Measurements from ENCODE around the gene EEF1E1.
A peak's percentile ranks its signal among the peaks of the same experiment; 100 is the strongest.

EEF1E1 gene

GRCh38 chr6:8063761-8064637 is 38.3 kb downstream of the EEF1E1 start, which contains the start of gene BLOC1S5:
Gene BLOC1S5 (minus strand): TSS chr6:8064389. CDS start chr6:8064376, 13 bp downstream.
- Histone ChIP-seq H3K4me3 (ENCODE audit: low read depth, low read length) (peak within 1 kb of the TSS; percentile 88), H3K4me2 (ENCODE audit: low read length) (peak within 1 kb of the TSS; percentile 93), H2BK120ac (ENCODE audit: insufficient read depth, low read length, poor library complexity) (peak within 1 kb of the TSS; percentile 50), H4K12ac (ENCODE audit: low read depth, low read length) (peak within 1 kb of the TSS; percentile 37), H3K27ac (ENCODE audit: low read depth, low read length) (peak within 1 kb of the TSS; percentile 51), H3K4me1 (ENCODE audit: control insufficient read depth in 1 of 2, insufficient read depth in 2 of 2, low read length in 2 of 2) (no peaks in the 10 kb centered on the region), H4K8ac (ENCODE audit: low read depth, low read length) (peak within 1 kb of the TSS; percentile 92), H2BK5ac (ENCODE audit: low read depth, low read length, poor library complexity) (peak within 1 kb of the TSS; percentile 61), H2AK5ac (ENCODE audit: low read length) (peak within 1 kb of the TSS; percentile 10), H3K27me3 (ENCODE audit: insufficient read depth, low read length) (no peaks in the 10 kb centered on the region), H3K4ac (ENCODE audit: low read depth, low read length) (peak within 1 kb of the TSS; percentile 50), H3K9ac (ENCODE audit: low read length) (peak within 1 kb of the TSS; percentile 74), H2BK12ac (ENCODE audit: low read length) (no peak within 1 kb of the TSS), H3K79me2 (ENCODE audit: control insufficient read depth, insufficient read depth, low read length, poor library complexity) (peaks cover 5% of the 10 kb centered on the region), H4K91ac (ENCODE audit: low read depth, low read length) (peak within 1 kb of the TSS; percentile 87), H3K36me3 (ENCODE audit: control insufficient read depth in 1 of 2, insufficient read depth in 2 of 2, low read length in 2 of 2) (peaks cover 3% of the 10 kb centered on the region in 2 experiments), H3K23ac (ENCODE audit: low read length) (no peak within 1 kb of the TSS), H3K9me3 (ENCODE audit: insufficient read depth, low read depth, low read length) (no peaks in the 10 kb centered on the region), H2AFZ (ENCODE audit: insufficient read depth, low read length, poor library complexity) (peak within 1 kb of the TSS; percentile 93), H3K14ac (ENCODE audit: low read length) (peak within 1 kb of the TSS; percentile 69), H3K18ac (ENCODE audit: low read length) (peak within 1 kb of the TSS; percentile 44), H3K79me1 (ENCODE audit: low read length) (peaks cover 6% of the 10 kb centered on the region)
- DNase-seq, result peak; percentile 98
- no CpG with 5 or more reads among the region's 64 CpGs for WGBS (ENCODE audit: extremely low coverage, insufficient coverage, insufficient read length)

GRCh38 chr6:8061736-8062135 is 40.6 kb downstream of the EEF1E1 start:
- Histone ChIP-seq H3K14ac (ENCODE audit: low read length) (no peak overlapping the region), H2BK5ac (ENCODE audit: low read depth, low read length, poor library complexity) (no peak overlapping the region), H3K79me2 (ENCODE audit: control insufficient read depth, insufficient read depth, low read length, poor library complexity) (peaks cover 5% of the 10 kb centered on the region), H3K79me1 (ENCODE audit: low read length) (peaks cover 6% of the 10 kb centered on the region), H3K4me2 (ENCODE audit: low read length) (no peak overlapping the region), H2AK5ac (ENCODE audit: low read length) (no peak overlapping the region), H3K18ac (ENCODE audit: low read length) (no peak overlapping the region), H3K9me3 (ENCODE audit: insufficient read depth, low read depth, low read length) (no peaks in the 10 kb centered on the region), H2BK120ac (ENCODE audit: insufficient read depth, low read length, poor library complexity) (no peak overlapping the region), H3K27ac (ENCODE audit: low read depth, low read length) (no peak overlapping the region), H3K23ac (ENCODE audit: low read length) (no peak overlapping the region), H3K27me3 (ENCODE audit: insufficient read depth, low read length) (no peaks in the 10 kb centered on the region), H4K12ac (ENCODE audit: low read depth, low read length) (no peak overlapping the region), H4K8ac (ENCODE audit: low read depth, low read length) (no peak overlapping the region), H3K9ac (ENCODE audit: low read length) (no peak overlapping the region), H3K36me3 (ENCODE audit: control insufficient read depth in 1 of 2, insufficient read depth in 2 of 2, low read length in 2 of 2) (peaks cover 3 to 5% of the 10 kb centered on the region in 2 experiments), H3K4me1 (ENCODE audit: control insufficient read depth in 1 of 2, insufficient read depth in 2 of 2, low read length in 2 of 2) (no peaks in the 10 kb centered on the region), H3K4ac (ENCODE audit: low read depth, low read length) (no peak overlapping the region), H4K91ac (ENCODE audit: low read depth, low read length) (no peak overlapping the region), H2BK12ac (ENCODE audit: low read length) (no peak overlapping the region), H2AFZ (ENCODE audit: insufficient read depth, low read length, poor library complexity) (no peak overlapping the region), H3K4me3 (ENCODE audit: low read depth, low read length) (no peak overlapping the region)
- no CpG with 5 or more reads among the region's 4 CpGs for WGBS (ENCODE audit: extremely low coverage, insufficient coverage, insufficient read length)
- no peak for DNase-seq

- Histone ChIP-seq H3K27me3 (ENCODE audit: insufficient read depth, low read length) (no peaks in the 10 kb centered on the region), H3K4me2 (ENCODE audit: low read length) (no peak overlapping the region), H2BK5ac (ENCODE audit: low read depth, low read length, poor library complexity) (no peak overlapping the region), H3K4me3 (ENCODE audit: low read depth, low read length) (no peak overlapping the region), H3K36me3 (ENCODE audit: control insufficient read depth in 1 of 2, insufficient read depth in 2 of 2, low read length in 2 of 2) (peaks cover 3 to 5% of the 10 kb centered on the region in 2 experiments), H4K8ac (ENCODE audit: low read depth, low read length) (no peak overlapping the region), H3K4me1 (ENCODE audit: control insufficient read depth in 1 of 2, insufficient read depth in 2 of 2, low read length in 2 of 2) (no peaks in the 10 kb centered on the region), H3K18ac (ENCODE audit: low read length) (no peak overlapping the region), H2AFZ (ENCODE audit: insufficient read depth, low read length, poor library complexity) (no peak overlapping the region), H3K4ac (ENCODE audit: low read depth, low read length) (no peak overlapping the region), H4K91ac (ENCODE audit: low read depth, low read length) (no peak overlapping the region), H3K9ac (ENCODE audit: low read length) (no peak overlapping the region), H3K14ac (ENCODE audit: low read length) (no peak overlapping the region), H2BK12ac (ENCODE audit: low read length) (no peak overlapping the region), H2BK120ac (ENCODE audit: insufficient read depth, low read length, poor library complexity) (no peak overlapping the region), H3K23ac (ENCODE audit: low read length) (no peak overlapping the region), H3K79me1 (ENCODE audit: low read length) (peaks cover 6% of the 10 kb centered on the region), H4K12ac (ENCODE audit: low read depth, low read length) (no peak overlapping the region), H3K79me2 (ENCODE audit: control insufficient read depth, insufficient read depth, low read length, poor library complexity) (peaks cover 5% of the 10 kb centered on the region), H3K27ac (ENCODE audit: low read depth, low read length) (no peak overlapping the region), H2AK5ac (ENCODE audit: low read length) (no peak overlapping the region), H3K9me3 (ENCODE audit: insufficient read depth, low read depth, low read length) (no peaks in the 10 kb centered on the region)
- peak; percentile 83 for DNase-seq
- 100% methylated on average over 1 of the region's 3 CpGs for WGBS (ENCODE audit: extremely low coverage, insufficient coverage, insufficient read length)
These were observed 42.0 kb downstream of the EEF1E1 start for GRCh38 chr6:8060346-8060745.

GRCh38 chr6:8059129-8059528 is 43.2 kb downstream of the EEF1E1 start:
- H4K12ac ChIP-seq (ENCODE audit: low read depth, low read length), result no peak overlapping the region
- H3K14ac ChIP-seq (ENCODE audit: low read length), result no peak overlapping the region
- no peak overlapping the region for H2AK5ac ChIP-seq (ENCODE audit: low read length)
- no peak overlapping the region for H3K4me3 ChIP-seq (ENCODE audit: low read depth, low read length)
- H3K79me1 ChIP-seq (ENCODE audit: low read length), result peaks cover 6% of the 10 kb centered on the region
- H3K36me3 ChIP-seq (ENCODE audit: control insufficient read depth in 1 of 2, insufficient read depth in 2 of 2, low read length in 2 of 2), result peaks cover 4 to 5% of the 10 kb centered on the region in 2 experiments
- H2BK5ac ChIP-seq (ENCODE audit: low read depth, low read length, poor library complexity), result no peak overlapping the region
- H4K8ac ChIP-seq (ENCODE audit: low read depth, low read length), result no peak overlapping the region
- no peaks in the 10 kb centered on the region for H3K27me3 ChIP-seq (ENCODE audit: insufficient read depth, low read length)
- no peak overlapping the region for H3K9ac ChIP-seq (ENCODE audit: low read length)
- H3K4ac ChIP-seq (ENCODE audit: low read depth, low read length), result no peak overlapping the region
- H3K27ac ChIP-seq (ENCODE audit: low read depth, low read length), result no peak overlapping the region
- no peak overlapping the region for H3K23ac ChIP-seq (ENCODE audit: low read length)
- peak in 1 of 2 donors; percentile 25 for DNase-seq
- peaks cover 5% of the 10 kb centered on the region for H3K79me2 ChIP-seq (ENCODE audit: control insufficient read depth, insufficient read depth, low read length, poor library complexity)
- H3K4me2 ChIP-seq (ENCODE audit: low read length), result no peak overlapping the region
- no peak overlapping the region for H4K91ac ChIP-seq (ENCODE audit: low read depth, low read length)
- H3K18ac ChIP-seq (ENCODE audit: low read length), result no peak overlapping the region
- no peaks in the 10 kb centered on the region for H3K4me1 ChIP-seq (ENCODE audit: control insufficient read depth in 1 of 2, insufficient read depth in 2 of 2, low read length in 2 of 2)
- no peak overlapping the region for H2AFZ ChIP-seq (ENCODE audit: insufficient read depth, low read length, poor library complexity)
- H2BK12ac ChIP-seq (ENCODE audit: low read length), result no peak overlapping the region
- H3K9me3 ChIP-seq (ENCODE audit: insufficient read depth, low read depth, low read length), result no peaks in the 10 kb centered on the region
- no peak overlapping the region for H2BK120ac ChIP-seq (ENCODE audit: insufficient read depth, low read length, poor library complexity)
